ENCODE data around the gene PTPRD.

GRCh38 chr9:8558176-8558575 is 2054.6 kb downstream of the PTPRD start:
- TF ChIP-seq IKZF3 (tag by site-specific recombination; IDR thresholded peaks at IDR 0.05) (no peak), ZBTB20 (tag by site-specific recombination; IDR thresholded peaks at IDR 0.05) (no peak), CTCF (tag by site-specific recombination; IDR thresholded peaks at IDR 0.05) (no peak), ZNF600 (tag by site-specific recombination; IDR thresholded peaks at IDR 0.05) (no peak), HOXA7 (CRISPR knock-in tag; IDR thresholded peaks at IDR 0.05; ENCODE audit: borderline replicate concordance) (no peak), ZNF274 (IDR thresholded peaks at IDR 0.05; ENCODE audit: low read length) (no peak), ZNF274 (tag by site-specific recombination; IDR thresholded peaks at IDR 0.05; ENCODE audit: borderline replicate concordance) (no peak), SALL2 (tag by site-specific recombination; IDR thresholded peaks at IDR 0.05; ENCODE audit: borderline replicate concordance) (no peak)
- TF ChIP-seq, protein P1, sequence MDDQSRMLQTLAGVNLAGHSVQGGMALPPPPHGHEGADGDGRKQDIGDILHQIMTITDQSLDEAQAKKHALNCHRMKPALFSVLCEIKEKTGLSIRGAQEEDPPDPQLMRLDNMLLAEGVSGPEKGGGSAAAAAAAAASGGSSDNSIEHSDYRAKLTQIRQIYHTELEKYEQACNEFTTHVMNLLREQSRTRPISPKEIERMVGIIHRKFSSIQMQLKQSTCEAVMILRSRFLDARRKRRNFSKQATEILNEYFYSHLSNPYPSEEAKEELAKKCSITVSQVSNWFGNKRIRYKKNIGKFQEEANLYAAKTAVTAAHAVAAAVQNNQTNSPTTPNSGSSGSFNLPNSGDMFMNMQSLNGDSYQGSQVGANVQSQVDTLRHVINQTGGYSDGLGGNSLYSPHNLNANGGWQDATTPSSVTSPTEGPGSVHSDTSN (CRISPR knock-in tag; IDR thresholded peaks at IDR 0.05): no peak
- TF ChIP-seq, protein P2, sequence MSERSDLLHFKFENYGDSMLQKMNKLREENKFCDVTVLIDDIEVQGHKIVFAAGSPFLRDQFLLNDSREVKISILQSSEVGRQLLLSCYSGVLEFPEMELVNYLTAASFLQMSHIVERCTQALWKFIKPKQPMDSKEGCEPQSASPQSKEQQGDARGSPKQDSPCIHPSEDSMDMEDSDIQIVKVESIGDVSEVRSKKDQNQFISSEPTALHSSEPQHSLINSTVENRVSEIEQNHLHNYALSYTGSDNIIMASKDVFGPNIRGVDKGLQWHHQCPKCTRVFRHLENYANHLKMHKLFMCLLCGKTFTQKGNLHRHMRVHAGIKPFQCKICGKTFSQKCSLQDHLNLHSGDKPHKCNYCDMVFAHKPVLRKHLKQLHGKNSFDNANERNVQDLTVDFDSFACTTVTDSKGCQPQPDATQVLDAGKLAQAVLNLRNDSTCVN (tag by site-specific recombination; optimal IDR thresholded peaks at IDR 0.05): no peak
